NCI-H2107 (cell line): Measurements from ENCODE around the gene PRKN.
"Not testable (repeated sequence)": the region's sequence is repeated elsewhere in the genome, so short reads cannot be mapped to it uniquely, and the experiment has no call there.

Experiments
- DNase-seq: peaks from one replicate; lab custom pipeline; 2025; lab: John Stamatoyannopoulos, UW

PRKN gene

DNA sequence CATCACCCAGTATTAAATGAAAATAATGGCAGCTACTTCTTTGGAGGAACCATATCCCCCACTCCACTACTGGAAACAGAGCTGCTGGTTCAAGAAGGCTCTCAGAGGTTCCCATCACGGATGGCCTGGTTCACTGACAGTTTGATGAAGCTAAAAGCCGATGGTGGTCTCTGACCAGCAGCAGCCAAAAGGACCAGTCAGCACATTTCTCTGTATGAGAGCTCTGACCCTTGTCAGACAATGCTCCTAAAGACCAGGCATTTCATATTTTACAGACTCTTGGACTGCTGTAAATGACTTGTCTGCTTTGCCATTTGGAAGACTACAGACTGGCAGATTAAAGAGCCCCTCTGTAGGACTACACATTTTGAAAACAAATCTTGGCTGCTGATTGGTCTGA is 16.6 kb downstream of the PRKN start:
- DNase-seq, result no peak

DNA sequence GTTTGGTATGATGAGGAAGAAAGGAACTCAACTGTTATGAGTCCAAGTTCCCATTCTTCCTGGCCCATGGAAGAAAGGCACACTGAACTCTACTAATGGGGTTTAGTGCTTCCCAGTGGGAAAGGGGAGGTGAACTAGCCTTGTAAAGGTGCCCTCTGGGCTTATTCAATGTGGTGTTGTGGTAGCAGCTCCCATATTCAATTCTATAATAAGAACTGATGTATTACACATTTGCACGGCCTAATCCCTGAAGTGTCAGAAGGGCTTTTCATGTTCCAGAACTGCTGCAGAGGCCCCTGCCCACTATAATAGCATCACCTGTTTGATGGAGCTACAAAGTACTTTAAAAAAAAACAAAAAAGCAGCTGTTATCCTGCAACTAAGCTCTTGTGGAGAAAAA is 17.1 kb downstream of the PRKN start:
- DNase-seq, result no peak

DNA sequence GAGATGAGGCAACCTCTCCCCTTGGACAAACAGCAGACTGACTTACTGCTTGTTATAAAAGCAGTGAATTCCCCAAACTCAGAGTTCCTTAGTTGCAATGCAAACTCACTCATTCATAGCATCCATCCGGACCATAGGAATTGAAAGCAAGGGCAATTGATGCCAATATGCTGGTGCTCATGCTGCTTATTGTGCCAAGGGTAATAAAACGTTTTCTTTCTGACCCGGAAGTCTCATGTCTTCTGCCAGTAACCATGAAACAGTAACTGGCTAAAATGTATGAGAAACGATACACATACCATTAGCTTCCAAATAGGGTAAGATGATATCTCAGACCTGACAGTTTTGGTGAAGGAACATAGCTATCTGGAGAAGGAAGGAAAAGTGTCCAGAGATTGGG is 18.1 kb downstream of the PRKN start:
- DNase-seq, result no peak

DNA sequence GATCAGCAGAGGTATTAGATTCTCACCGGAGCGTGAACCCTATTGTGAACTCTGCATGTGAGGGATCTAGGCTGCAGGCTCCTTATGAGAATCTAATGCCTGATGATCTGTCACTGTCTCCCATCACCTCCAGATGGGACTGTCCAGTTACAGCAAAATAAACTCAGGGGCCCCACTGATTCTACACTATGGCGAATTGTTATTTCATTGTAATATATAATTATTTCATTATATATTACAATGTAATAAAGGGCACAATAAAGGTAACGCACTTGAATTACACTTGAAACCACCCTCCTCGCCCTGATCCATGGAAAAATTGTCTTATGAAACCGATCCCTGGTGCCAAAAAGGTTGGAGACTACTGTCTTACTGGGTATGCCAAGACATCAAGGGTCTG is 18.6 kb downstream of the PRKN start:
- DNase-seq, result no peak

DNA sequence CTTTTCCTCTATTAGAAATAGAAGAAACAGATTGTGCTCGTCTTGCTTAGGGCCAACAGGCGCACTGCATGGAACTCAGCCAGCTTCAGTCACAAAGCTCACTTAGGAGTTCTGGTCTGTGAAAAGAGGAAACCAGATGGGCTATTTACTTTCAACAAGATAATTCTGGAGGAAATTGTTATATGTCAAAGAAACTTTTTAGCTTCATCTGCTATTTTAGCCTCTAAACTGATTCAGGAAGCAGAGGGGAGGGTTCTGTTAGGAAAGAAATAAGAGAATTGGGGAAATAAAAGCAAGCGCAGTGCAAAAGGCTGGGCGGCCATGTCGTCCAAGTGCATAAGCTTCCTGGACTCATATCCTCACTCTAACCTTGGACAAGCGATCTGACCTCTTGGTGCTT is 21.3 kb downstream of the PRKN start:
- DNase-seq, result no peak

DNA sequence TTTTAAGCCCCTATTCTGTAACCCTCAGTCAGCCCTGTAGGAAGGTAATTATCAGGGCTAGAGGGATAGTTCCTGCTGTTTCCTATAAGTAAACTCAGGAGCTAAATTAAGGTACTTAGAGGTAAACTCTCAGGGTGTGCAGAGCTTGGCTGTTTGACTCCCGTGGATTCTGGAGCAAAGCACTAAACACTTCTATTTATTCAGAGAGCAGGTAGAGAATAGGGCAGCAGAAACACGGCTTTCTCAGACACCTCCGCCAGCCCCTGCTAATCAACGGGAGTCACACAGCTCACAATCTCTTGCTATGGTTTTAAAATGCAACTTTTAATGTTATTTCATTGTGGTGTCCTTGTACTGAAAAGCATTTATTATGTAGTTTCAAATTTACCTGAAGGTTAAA is 21.8 kb downstream of the PRKN start:
- DNase-seq, result no peak

DNA sequence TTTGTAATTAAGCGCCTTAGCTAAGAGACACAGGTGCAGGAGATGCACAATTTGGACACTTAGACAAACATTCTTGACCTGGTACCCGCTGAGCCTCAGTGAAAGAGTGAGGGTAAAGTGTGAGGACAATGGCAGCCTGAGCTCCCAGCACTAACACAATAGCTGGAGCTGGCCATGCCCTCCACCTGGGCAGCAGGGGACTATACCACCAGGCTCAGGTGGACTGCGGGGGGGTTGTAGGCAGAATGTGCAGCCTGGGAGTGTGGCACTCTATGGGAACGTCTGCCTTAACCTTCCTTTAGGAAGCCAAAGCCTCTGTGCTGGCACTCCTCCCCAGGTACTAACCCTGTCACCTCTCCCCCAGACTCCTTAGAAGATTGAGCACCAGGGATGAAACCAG is 23.6 kb downstream of the PRKN start:
- no peak for DNase-seq

DNA sequence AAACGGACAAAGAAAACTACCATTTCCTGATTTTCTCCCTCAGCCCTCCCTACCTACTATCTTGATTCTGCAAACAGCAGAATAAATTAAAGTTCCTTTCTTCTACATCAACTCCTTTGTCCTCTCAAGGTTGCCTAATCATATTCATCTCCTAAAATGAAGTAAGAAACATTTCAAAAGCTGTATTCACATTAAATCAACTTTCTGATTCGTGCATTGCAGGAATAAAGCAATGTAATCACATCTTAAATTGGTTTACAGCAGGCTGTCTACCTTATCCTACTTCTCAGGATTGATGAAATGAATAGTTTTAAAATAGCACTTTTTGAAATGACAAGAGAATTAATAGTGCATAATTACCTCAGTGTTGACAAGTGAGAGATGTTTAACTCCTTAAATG is 25.1 kb downstream of the PRKN start:
- no peak for DNase-seq

DNA sequence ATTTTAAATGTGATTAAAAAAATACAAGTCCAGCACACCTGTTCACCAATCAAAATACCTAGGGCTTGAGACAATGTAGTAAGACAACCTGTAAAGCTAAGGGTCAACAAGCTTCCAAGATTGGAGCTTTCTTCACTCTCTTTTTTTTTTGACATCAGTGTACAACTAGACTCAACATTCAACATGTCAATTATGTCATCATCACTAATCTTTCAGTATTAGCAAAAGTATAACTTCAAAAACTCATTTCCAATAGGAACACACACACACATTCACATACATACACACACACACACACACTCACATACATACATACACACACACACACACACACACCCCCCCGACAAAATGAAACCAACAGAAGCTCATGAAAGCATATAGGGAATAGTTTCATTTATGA is 26.0 kb downstream of the PRKN start:
- no peak for DNase-seq

DNA sequence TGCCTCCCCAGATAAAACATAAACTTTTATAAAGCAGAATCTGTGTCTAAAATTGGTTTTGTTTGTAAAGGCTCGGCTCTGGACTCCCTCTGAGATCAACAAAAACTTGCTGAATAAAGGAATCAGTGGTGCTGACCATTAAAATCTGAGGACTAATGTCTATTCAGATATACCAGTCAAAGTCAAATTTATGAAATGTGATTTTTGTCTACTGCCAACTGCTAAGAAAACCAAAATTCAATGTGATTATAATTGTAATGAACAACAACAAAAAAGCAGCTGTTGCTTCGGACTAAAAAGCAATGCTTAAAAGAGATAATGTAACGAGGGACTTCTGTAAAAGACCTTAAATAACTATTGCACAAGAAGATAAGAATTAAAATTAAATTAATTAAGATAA is 26.6 kb downstream of the PRKN start:
- no peak for DNase-seq

DNA sequence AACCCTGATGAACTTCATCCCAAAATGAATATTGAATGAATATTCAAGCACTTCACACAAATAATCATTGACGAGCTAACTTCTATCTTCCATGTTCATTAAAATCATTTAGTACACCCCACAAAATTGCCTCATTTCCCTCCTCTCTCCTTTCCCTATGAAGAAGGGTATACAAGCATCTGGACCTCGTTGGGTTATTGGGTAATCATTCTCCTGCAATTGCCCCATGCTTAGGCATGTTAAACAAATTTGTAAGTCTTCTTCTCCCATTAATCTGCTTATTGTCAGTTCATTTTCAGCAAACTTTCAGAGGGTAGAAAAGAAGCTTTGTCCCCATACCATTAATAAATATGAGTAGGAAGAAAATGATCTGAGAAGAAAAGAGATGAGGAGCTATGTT is 27.6 kb downstream of the PRKN start:
- no peak for DNase-seq

DNA sequence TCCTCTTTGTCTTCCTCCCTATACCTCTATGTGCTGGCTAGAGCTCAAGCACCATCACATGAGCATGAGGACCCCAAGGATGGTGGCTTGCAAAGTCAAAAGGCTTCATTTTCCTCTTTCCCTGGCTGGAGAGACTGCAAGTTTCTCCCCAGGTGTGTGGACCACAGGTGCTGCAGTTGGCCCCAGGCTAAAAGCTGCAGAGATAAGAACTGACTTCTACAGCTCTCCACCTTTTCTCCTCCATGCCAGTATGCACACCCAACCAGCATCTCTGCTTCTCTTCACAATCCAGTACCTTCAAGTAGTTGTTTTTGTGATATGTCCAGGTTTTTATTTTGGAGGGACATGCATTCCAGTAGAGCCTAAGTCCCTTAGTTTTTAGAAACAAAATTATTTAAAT is 29.1 kb downstream of the PRKN start:
- no peak for DNase-seq

DNA sequence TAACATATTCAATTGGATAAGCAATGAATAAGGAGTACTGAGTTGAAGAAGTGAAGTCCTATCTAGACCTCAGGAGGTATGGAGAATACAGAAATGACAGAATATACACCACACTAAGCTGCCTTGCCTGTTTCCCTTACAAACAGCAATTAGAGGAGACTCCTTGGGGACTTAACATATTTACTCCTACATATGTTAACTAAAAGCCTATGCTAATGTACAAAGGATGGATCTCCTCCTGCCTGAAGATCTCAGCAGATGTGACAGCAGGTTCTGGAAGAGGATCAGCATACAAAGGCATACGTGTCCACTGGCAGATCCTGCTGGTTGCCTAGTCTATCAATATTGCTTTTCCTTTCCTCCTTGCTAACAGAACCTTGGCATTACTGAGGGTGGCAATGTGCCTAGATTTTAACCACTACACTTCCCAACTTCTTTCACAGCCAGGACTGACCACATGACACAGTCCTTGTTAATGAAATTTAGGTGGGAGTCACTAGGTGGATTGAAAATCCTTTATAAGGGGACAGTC is 29.6 kb downstream of the PRKN start:
- no peak for DNase-seq

DNA sequence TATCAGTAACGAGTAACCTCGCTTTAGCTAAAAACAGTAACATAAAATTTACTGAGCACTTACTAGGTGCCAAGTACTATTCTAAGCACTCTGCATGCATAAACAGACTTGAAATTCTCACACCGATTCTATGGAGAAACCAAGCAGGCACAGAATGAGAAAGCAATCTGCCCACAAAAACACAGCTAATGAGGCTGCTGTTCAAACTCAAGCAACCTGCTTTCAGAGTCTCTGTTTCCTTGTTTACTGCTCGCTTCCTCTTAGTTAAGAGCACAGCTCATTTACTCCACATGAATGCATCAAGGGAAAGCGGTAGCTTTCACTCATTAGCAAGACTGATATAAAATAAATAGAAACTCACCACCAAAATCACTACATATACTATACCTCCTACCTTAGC is 37.4 kb downstream of the PRKN start:
- DNase-seq, result no peak

DNA sequence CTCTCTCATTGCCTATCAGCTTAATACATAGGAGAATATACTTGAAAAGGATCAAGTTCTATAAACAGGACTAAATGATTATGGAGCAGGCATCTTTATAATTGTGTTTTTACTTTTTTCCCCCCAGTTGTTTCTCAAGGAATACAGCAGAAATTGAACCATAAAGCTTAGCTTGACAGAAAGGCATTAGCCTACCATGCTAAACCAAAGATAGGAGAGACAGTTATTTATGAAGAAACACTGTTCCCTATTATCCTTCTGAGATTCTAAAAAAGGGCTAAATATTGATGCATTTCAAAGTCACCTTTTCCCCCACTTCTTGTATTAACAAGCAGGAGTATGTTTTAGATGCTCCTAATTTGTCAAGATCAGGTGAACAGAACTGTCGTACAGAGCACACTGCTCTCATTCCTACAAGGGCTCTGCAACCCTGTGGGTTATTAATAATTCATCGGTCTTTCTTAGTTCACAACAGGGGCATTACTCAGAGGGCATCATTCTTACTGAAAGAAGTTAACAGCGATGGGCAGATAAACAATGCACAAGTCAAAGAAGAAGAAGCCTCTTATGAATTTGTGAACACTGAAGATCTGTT is 38.7 kb downstream of the PRKN start:
- DNase-seq, result no peak

DNA sequence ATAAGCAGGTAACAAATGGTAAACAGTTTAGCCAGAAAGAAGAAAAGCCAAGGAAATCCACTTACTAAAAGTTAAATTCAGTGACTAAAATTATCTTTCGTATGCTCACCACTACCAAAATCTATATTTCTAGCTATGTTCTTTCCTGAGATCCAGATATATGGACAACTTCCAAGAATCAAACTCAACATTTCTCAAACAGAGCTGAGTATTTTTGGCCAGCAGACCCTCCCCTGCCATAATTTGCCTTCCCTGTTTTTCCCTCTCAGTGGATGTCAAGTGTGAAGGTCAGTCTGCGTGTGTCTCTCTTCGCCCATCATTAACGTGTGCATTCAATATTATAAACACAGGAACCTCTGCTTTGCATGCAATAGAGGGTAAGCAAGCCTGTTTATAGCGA is 42.0 kb downstream of the PRKN start:
- no peak for DNase-seq

DNA sequence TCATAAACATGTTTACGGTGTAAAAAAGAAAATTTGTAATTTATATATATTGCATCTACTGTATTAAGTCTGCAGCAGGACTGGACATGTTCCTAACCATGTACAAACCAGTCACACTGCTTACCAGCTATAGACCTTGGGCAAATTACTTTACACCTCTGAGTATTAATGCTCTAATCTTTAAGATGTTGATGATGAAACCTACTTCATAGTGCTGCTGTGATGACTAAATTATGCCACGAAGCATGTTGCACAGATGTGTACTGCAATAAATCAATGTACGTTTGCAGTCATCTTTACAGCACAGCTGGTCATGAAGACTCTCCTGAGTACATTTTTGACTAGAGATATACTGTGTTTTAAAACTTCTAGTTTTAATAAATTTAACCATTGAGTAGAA is 42.6 kb downstream of the PRKN start:
- DNase-seq, result no peak

DNA sequence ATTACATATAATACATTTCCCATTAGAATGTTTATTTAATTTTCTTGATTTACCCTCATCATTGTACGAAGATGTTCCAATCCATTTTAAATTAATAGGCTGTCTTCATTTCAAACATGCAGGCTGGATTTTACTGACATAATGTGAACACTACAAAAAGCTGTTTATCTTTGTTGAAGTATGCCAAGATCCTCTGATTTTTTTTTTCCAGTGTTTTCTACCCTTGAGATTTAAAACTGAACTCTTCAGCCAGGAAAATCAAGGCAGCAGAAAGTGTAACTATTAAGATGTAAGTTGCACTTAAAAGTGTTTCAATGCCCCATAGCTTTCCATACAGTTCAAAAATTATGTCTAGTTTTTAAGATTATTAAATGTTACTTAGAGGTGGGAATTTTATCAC is 43.5 kb downstream of the PRKN start:
- DNase-seq, result no peak

DNA sequence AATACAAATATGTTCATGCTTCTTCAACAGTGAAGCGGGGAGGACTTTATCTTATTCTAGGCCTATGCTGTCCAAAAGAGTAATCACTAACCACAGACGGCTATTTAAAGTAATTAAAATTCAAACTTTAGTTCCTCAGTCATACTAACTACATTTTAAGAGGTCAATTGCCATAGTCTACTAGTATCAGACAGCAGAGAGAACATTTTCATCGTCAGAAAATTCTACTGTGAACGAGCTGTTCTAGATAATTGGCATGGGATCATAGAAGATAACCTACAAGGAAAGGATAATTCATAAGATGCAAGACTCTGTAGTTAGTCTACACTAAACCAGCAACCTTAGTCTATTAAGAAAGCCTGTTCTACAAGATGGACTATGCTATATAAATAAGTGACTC is 44.4 kb downstream of the PRKN start:
- DNase-seq, result no peak

DNA sequence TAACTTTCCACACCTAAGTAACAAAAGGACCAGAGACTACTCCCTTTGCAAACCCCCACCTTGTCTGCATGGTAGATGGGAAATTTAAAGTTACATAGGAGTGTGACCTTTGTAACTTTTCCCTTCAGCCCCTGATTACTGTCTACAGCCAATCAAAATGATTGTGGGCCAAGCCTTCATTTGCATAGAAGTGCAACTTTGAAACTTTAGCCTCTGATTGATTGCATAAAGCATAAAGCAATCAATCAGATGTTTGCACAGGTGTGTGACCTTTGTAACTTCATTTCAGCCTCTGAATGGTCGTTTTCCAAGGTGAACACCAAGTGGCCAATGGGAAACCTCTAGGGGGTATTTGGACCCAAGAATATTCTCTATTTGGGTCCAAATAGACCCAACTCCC is 46.1 kb downstream of the PRKN start:
- DNase-seq, result no peak

DNA sequence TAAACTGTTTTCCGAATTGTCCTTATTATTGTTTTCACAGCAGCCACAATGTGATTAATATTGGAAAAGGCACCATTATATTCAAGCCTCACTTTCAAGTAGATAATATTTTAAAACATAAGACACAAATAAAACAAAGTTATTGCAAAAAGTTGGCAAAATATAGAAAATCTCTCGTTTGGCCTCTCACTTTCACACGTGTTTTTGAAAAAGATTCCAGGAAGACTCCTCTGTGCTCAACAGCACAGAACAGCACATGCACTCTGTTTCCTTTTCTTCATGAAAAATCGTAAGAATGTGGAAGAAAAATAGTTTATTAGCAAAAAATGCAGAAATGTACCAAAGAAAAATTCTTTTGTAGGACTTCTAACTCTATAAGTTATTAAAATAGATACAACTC is 46.7 kb downstream of the PRKN start:
- DNase-seq, result no peak

DNA sequence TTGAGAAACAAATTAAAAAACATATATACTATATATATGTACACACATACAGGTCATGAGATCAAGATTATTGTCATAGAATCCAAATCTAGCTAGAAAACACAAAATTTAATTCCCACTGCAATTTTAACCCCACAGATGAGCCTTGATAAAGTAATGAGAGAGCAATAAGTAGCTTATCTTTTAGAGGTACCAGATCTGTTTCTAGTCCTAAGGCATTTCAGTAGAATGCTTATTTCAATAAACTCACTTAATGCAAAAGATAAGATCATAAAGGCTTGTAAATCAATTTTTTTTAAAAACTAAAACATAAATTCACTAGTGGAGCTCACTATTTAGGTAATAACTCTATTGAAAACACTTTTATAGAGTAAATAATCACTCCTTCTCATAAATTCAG is 47.2 kb downstream of the PRKN start:
- DNase-seq, result no peak

DNA sequence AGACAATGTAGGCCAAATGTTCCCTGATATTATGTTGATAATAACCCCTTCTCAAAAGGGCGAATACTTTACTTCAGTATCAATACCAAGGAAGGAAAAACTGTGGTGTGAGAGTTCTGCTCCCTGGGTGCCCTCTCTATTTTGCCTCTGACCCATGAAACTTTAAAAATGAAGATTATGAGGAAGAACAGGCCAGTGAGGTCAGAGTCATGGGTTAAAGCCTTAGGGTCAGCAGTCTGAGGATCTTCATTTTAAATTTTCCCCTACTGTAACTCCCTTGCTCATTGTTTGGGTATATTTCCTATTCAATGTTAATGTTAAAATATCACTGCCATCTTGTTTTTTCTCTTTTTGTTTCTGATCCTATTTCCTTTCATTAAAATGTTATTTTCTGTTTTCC is 47.9 kb downstream of the PRKN start:
- no peak for DNase-seq

DNA sequence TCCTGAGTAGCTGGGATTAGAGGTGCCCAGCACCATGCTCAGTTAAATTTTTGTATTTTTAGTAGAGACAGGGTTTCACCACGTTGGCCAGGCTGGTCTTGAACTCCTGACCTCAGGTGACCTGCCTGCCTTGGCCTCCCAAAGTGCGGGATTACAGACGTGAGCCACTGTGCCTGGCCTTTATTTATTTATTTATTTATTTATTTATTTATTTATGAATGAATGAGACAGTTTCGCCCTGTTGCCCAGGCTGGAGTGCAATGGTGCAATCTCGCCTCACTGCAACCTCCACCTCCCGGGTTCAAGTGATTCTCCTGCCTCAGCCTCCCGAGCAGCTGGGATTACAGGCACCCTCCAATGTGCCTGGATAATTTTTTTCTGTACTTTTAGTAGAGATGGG is 48.7 kb downstream of the PRKN start:
- DNase-seq, result not testable (repeated sequence)

DNA sequence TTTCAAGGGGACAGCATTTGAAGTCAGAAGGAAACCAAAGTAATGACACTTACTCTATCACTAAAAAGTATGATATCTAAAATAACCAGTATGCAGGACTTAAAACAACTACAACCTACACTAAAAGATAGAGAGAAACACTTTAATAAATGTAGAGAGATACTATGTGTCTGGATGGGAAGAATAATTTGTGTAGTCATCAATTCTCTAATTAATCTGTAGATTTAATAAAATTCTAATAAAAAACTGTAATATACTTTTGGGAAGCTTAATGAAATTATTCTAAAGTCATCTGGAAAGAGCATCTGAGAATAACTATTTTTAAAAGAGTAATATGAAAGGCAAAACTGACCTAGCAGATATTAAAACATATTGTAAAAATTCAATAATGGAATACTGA is 52.1 kb downstream of the PRKN start:
- DNase-seq, result no peak
